GM19438 (cell line): ENCODE results near the gene TNFRSF9.
"Not testable (repeated sequence)": the region's sequence is repeated elsewhere in the genome, so short reads cannot be mapped to it uniquely, and the experiment has no call there.

Experiments
- ATAC-seq: cut with Tn5 transposase; IDR thresholded peaks from one replicate; pipeline ENCODE4 v1.9.1; 2021; ENCODE audit warnings: low read depth; ENCODE audit not compliant: unreplicated experiment

Gene TNFRSF9

DNA sequence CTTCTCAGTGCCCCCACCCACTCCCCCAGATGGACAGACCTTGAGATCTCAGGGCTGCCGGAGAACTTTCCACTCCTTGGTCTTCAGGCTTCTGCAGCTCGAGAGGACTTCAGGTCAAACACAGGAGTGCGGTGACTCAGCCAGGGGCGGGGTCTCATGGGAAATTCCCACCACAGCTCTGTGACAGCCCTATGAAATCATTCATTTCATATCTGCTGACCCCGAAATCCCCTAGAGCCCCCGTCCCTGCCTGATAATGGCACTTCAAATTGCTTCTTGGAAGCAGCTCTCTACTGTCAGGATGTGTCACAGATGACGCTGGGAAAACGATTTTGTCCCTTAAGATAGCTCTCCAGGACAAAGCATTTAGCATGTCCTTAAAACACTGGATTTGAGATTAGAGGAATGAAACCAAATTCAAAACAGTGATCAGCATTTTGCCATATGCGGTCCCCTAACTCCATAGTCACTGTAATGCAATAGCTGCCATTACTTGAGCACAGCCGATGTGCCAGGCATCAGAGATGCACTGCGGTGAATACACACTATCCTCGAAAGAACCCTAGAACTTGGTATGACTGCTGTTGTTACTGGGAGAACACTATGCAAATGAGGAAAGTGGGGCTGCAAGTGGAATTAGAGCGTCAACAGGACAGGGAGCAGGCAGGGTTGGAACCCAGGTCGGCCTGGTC, at the start of gene TNFRSF9:
TSS of gene TNFRSF9 (minus strand) at position 95 of the 692 bp plus-strand sequence. CDS start 845 bp downstream, outside the sequence.
- ATAC-seq, result no peak

GRCh38 chr1:7989762-7990428, 49.3 kb upstream of the TNFRSF9 start:
- ATAC-seq, result no peak

GRCh38 chr1:7988576-7988975, 47.9 kb upstream of the TNFRSF9 start:
- ATAC-seq, result no peak

GRCh38 chr1:7987528-7987927, 46.9 kb upstream of the TNFRSF9 start:
- ATAC-seq, result no peak

- no peak for ATAC-seq
These were observed 45.4 kb upstream of the TNFRSF9 start for GRCh38 chr1:7985851-7986612.

- ATAC-seq, result no peak
These were observed 44.2 kb upstream of the TNFRSF9 start for GRCh38 chr1:7984811-7985210.

DNA sequence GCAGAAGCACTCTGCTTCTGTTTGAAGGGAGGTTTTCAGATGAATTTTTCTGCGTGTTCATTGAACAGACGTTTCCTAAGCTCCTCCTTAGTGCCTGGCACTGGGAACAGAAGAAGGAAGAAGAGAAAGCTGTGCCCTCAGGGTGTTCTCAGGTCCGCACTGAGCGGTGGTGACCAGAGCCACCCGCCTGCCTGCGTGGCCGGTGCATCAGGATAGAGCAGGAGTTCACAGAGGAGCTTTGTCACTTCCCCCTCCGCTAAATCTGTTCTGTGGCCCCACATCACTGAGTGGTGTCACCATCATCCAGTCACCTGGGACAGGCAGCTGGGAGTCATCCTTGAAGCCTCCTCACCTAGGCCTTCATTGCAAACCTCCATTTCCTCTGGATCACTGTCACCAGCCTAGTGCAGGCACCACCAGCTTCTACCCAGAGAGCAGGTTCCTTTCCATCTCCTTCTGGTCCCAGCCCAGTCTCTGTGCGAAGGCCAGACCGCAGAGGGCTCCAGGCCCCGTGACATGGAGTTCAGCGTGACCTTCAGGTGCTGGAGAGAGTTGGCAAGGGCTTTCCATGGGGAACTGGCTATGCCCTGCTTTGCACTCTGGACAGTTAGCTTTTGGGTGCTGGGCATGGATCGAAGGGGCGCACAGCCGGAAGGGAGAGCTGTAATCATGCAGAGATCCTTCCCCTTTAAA, 42.6 kb upstream of the TNFRSF9 start:
- no peak for ATAC-seq

DNA sequence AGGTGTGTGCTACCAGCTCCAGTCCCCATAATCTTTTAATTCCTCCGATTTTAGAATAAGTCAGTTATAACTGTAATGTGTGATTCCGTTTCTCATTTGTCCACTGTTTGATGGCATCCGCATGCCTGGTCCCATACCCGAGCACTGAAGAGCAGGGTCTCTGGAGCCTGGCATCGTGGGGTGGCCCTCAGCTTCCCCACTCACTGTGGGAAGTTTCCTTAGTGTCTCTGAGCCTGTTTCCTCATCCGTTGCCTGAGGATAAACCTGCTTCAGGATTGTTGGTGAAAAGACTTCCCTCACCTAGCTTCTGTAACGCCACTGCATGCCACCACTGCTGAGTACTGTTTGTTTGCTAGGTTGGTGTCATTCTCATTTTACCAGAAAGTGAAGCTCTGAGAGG, 40.3 kb upstream of the TNFRSF9 start:
- ATAC-seq, result no peak

DNA sequence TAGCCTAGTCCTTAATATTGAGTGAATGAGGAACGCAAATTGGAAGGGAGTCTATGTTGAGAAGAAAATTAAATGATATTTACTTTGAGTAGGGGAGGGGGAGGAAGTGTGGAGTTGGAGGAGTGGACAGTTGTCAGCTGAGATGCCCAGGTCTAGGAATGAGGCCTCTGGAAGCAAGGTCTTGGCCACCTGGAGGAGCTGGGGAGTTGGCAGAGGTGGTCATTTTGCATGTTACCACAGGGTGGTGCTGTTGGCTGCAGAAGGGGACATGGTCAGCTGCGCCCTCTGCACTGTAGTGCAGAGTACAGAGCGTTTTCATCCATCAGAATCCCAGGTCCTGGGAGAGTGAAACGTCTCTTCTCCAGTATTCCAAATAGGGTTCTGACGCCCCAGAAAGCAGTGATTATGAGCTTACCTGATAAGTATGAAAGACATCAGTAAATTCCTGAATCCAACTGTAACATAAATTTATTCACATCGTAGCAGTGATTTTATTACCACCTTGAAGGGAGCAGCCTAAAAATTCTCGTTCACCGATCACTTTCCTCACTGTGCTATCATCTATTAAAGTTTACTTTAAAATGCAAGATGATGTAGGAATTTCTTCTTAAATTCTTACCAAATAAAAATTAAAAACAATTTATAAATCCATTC, 34.7 kb upstream of the TNFRSF9 start:
- no peak for ATAC-seq

GRCh38 chr1:7973086-7973485, 32.4 kb upstream of the TNFRSF9 start:
- no peak for ATAC-seq

DNA sequence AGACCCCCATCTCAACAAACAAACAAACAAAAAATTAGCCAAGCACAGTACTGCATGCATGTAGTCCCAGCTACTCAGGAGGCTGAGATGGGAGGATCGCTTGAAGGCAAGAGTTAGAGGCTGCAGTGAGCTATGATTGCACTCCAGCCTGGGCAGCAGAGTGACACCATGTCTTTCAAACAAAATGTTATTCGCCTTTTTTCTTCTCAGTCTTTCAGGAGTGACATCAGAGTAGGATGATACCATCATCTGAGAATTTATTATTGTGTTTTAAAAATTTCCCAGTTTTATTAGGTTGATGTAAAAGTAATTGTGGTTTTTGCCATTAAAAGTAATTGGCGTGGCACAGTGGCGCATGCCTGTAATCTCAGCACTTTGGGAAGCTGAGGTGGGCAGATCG, 31.6 kb upstream of the TNFRSF9 start:
- no peak for ATAC-seq

DNA sequence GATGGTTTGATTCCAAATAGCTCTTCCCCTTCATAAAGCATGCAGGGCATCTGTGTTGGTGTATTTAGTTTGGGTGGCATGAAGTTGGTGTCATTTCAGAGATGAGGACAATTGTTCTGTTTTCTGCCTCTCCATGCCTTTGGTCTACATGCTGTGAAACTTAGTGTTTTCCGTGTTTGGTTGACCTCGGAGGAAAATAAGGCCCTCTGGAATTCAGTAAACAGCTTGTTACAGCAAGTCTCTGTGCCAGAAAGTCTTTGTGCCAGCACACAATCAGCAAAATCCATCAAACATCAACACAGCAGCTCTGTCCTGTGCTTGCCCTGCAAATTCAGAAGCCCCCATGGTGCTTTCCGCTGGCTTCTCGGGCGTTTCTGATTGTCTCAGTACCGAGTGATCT, 30.4 kb upstream of the TNFRSF9 start:
- no peak for ATAC-seq

- ATAC-seq, result no peak
These were observed 29.6 kb upstream of the TNFRSF9 start for GRCh38 chr1:7970246-7970645.

DNA sequence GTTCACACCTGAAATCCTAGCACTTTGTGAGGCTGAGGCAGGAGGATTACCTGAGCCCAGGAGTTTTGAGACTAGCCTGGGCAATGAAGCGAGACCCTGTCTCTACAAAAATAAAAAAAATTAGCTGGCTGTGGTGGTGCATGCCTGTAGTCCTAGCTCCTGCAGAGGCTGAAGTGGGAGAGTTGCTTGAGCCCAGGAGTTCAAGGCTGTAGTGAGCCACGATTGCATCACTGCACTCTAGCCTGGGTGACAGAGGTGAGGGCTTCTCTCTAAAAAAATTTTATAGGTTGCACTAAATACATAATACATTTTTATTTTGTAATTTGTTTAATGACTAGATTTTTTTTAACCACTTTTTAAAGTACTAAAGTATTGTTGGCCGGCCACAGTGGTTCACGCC, 27.0 kb upstream of the TNFRSF9 start:
- ATAC-seq, result no peak

DNA sequence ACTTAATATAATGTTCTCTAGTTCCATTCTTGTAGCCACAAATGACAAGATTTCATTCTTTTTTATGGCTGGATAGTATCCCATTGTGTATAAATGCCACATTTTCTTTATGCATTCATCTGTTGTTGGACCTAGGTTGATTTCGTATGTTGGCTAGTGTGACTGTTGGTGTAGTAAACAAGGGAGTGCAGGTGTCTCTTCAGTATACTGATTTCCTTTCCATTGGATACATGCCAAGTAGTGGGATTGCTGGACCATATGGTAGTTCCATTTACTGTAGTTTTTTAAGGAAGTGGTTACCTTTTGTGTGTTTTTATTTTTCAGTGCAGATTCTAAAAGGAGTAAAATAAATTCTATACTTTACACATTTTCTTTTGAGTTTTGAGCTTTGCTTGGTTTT, 26.6 kb upstream of the TNFRSF9 start:
- ATAC-seq, result no peak

DNA sequence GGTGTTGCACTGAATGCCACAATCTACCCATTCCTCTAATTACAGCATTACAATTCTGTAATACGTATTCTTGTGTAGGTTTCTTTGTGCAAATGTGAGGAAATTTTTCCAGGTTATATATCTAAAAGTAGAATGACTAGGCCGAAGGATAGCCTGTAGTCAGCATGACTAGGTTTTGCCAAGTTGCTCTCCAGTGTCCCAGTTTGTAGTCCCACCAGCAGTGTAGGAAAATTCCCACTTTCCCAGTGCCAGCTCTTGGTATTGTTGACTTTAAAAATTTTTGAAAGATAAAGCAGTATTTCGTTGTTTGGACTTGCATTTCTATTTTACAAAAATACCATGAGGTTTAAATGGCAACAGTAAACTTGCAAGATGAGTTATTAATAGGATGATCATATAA, 23.8 kb upstream of the TNFRSF9 start:
- no peak for ATAC-seq

DNA sequence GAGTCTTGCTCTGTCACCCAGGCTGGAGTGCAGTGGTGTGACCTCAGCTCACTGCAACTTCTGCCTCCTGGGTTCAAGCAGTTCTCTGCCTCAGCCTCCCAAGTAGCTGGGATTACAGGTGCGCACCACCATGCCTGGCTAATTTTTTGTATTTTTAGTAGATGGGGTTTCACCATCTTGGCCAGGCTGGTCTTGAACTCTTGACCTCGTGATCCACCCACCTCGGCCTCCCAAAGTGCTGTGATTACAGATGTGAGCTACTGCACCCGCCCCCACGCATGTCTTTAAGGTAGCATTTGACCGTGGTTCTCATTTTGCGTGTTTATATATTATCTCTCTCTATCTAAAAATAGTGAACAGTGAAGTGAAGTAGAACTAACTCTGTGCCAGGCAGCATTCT, 23.2 kb upstream of the TNFRSF9 start:
- not testable (repeated sequence) for ATAC-seq

GRCh38 chr1:7963378-7963730, 22.7 kb upstream of the TNFRSF9 start:
- not testable (repeated sequence) for ATAC-seq

- no peak for ATAC-seq
These were observed 22.2 kb upstream of the TNFRSF9 start for GRCh38 chr1:7962636-7963377.

DNA sequence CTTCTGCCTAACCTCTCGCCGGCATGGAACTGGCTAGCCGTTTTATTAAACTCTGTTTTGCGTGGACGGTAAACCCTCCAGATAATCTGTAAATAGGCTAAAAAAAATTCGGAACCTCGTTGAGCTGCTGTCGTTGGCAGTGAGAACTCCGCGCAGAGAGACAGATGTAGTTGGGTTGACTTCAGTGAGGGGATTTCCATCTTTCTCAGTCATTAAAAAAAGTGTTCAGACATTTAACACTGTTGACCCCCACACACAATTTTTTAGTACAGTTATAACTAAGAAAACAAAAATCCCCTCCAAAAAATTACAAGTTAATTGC, 21.3 kb upstream of the TNFRSF9 start:
- ATAC-seq, result peak; percentile 14
